ENCODE results near the gene PRX.

PRX gene

GRCh38 chr19:40365010-40365409 lies 48.2 kb downstream of the PRX start:
- no peak for DNase-seq (ENCODE audit: low spot score)

GRCh38 chr19:40363069-40363468 lies 50.1 kb downstream of the PRX start:
- no peak for DNase-seq (ENCODE audit: low spot score)

- DNase-seq (ENCODE audit: low spot score), result no peak
Measured at GRCh38 chr19:40362160-40362559, 51.0 kb downstream of the PRX start.

- no peak for DNase-seq (ENCODE audit: low spot score)
Measured at GRCh38 chr19:40360708-40361241, 52.4 kb downstream of the PRX start.

- no peak for DNase-seq (ENCODE audit: low spot score)
Measured at GRCh38 chr19:40360020-40360707, 53.0 kb downstream of the PRX start.

GRCh38 chr19:40358773-40359172 lies 54.4 kb downstream of the PRX start:
- DNase-seq (ENCODE audit: low spot score), result no peak

GRCh38 chr19:40357640-40358039 lies 55.5 kb downstream of the PRX start:
- no peak for DNase-seq (ENCODE audit: low spot score)

- DNase-seq (ENCODE audit: low spot score), result no peak
Measured at GRCh38 chr19:40356681-40357595, 56.2 kb downstream of the PRX start.

- DNase-seq (ENCODE audit: low spot score), result no peak
Measured at GRCh38 chr19:40355975-40356680, 57.0 kb downstream of the PRX start.

- DNase-seq (ENCODE audit: low spot score), result no peak
Measured at GRCh38 chr19:40348961-40349507, 64.1 kb downstream of the PRX start.

GRCh38 chr19:40348125-40348913 lies 64.9 kb downstream of the PRX start, which contains the start of the genes C19orf47 and PLD3:
C19orf47 (minus strand) TSS chr19:40348397; CDS start chr19:40341857, 6,540 bp downstream.
PLD3 (plus strand) TSS chr19:40348695; CDS start chr19:40366484, 17,789 bp downstream.
- peak; percentile 98 for DNase-seq (ENCODE audit: low spot score)

GRCh38 chr19:40344422-40344821 lies 68.8 kb downstream of the PRX start:
- DNase-seq (ENCODE audit: low spot score), result no peak

All from left forelimb (tissue), 1 donor.